Cardiac septum (tissue), 1 donor: ENCODE measurements around the gene SMARCB1. TPM values are rescaled to one million over a fixed set of nuclear protein-coding genes. Genes with fewer than 3 reads are reported as not detected.

ENCODE experiments used
- DNase-seq: peaks from one replicate; pipeline ENCODE4 v3.0.0-alpha.2; 2020; ENCODE audit warnings: low spot score
- intact Hi-C: fragments of 100-400 bp; cut with DNase I; formaldehyde crosslinking; loops from one replicate; pipeline ENCODE4 v1.14.0; 2022
- total RNA-seq: library from RNA; stranded (reverse); fragmentation: NEBNext Ultra II Directional; extraction: Animal tissue kit (Norgen Biotek cat#: 25700); gene quantifications from one replicate; pipeline ENCODE4 v1.2.1, GENCODE V29; 2021
- donor health status: DM: no; HTN: no; CAD: no.

SMARCB1 gene
- total RNA-seq, 1 donor from 2014 or later, result 50.4 TPM

DNA sequence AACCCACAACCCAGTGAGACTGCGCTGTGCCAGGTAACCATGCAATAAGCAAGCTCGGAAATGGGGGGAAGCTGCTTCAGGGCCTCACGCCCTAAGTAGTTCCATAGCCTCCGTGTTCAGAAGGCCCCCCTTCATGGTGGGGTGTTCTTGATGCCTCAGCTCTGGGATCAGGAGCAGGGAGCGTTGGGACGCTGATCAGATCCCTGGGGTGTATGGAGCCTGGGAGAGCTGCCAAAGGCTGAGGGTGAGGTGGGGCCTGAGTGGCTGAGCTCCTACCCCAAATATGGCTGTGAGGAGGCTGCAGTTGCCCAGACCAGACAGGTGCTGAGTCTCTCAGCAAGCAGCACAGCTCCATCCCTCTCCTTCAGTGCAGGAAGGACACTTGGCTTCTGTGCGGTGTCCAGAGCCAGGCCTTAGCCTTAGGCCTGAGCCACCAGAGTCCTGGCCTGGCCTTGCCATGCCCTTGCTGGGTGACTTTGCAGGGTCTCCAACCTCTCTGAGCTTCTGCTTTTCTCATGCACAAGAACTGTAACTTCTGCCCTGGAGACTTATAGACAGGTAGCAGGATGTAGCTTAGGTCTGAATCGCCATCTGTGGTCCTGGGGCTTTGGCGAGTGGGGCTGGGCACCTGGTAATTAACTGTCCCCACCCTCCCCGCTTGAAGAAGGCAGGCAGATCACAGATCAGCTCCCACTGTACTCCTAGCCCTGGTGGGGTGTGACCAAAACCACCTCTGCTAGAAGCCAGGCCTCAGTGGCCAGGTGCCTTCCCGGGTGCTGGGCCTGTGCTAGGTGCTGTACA lies 8.8 kb upstream of the SMARCB1 start:
- DNase-seq, result peak; percentile 84
- intact Hi-C loops, result no loop called here

DNA sequence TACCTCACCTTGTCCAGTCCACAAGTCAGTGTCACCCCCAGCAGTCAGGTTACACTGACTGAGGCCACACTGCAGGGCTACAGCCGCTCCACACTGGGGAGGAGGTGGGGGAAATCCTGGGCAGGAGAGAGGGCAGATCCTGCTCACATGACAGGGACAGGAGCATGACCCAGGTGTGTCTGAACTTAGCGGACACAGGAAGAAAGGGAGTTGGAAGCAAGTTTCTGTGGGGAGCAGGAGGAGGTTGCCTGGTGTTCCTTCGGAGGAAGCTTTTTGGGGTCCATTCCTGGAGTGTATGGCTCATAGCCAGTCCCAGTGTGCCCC lies 8.2 kb upstream of the SMARCB1 start:
- DNase-seq, result no peak

DNA sequence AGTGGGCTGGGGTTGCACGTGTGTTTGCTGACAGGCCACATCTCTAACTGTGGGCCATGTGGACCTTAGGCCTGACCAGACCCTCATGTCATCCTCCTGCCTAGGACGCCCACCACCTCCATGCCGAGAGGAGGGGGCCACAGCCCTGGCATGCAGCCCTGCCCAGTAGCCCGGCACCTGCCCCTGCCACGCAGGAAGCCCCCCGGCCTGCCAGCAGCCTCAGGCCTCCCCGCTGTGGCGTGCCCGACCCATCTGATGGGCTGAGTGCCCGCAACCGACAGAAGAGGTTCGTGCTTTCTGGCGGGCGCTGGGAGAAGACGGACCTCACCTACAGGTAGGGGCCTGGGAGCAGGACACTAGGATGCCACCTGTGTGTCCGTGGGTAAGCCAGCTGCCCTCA lies 7.7 kb upstream of the SMARCB1 start:
- intact Hi-C loops, result no loop called here
- DNase-seq, result no peak

More for the DNA sequence above, 8.2 kb upstream of the SMARCB1 start:
- intact Hi-C loops, result no loop called here

DNA sequence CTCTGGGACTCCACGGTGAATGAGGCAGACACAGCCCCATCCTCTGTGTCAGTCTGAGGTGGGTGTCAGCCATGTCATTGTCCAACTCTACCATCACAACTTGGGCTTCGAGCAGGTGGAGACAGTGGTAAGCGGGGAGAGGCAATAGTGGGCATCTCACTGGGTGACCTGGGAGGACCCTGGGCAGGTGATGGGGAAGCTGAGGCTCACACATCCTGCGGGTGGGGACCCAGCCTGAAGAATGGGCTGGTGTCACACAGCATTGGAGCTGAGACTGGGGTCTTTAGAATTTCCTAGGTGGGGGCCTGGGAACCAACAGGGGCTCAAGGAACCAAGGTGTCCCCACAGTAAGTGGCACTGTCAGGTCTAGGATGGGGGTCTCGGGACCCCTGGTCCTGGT lies 7.0 kb upstream of the SMARCB1 start:
- no peak for DNase-seq
- intact Hi-C loops, result no loop called here

DNA sequence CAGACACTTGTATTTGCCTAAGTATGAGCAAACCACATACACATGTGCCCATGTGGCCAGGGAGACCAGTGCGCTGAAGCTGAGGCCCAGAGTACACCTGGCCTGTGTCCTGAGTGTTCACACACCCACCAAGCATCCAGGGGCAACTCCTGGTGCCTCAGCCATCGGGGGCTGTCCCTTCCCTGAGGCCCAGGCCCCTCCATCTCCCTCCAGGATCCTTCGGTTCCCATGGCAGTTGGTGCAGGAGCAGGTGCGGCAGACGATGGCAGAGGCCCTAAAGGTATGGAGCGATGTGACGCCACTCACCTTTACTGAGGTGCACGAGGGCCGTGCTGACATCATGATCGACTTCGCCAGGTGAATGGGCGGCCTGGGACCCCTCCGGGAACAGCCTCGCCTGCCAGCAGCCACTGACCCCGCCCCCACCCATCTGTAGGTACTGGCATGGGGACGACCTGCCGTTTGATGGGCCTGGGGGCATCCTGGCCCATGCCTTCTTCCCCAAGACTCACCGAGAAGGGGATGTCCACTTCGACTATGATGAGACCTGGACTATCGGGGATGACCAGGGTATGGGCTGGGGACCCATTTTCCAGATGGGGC lies 6.5 kb upstream of the SMARCB1 start:
- intact Hi-C loops, result no loop called here
- no peak for DNase-seq

DNA sequence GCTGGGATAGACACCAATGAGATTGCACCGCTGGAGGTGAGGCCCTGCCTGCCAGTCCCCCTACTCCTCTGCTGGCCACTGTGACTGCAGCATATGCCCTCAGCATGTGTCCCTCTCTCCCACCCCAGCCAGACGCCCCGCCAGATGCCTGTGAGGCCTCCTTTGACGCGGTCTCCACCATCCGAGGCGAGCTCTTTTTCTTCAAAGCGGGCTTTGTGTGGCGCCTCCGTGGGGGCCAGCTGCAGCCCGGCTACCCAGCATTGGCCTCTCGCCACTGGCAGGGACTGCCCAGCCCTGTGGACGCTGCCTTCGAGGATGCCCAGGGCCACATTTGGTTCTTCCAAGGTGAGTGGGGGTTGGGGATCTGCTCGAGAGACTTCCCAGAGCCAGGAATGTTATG lies 5.7 kb upstream of the SMARCB1 start:
- intact Hi-C loops, result no loop called here
- DNase-seq, result no peak

DNA sequence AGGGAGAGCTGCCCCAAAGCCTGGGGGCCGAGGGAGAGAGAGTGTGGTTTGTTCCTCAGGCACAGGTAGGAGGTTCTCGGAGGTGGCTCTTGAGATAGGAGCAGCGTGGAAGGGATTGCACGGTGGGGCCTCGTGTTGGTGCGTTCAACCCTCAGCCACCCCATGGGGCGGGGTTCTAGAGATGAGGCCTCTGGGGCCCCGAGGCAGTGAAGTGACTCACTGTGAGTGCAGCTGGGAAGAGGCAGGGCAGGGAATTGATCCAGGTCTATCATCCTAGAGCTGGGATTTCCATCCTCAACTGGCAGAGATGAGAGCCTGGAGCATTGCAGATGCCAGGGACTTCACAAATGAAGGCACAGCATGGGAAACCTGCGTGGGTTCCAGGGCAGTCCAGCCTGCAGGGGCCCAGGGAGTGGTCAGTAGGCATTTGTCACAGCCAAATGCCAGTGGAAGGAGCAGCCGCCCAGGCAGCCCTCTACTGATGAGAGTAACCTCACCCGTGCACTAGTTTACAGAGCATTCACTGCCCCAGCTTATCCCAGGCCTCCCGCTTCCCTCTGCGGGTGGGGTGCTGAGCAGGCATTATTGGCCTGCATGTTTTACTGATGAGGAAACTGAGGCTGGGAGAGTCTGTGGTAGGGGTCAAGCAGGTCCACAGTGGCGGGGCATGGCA lies 5.1 kb upstream of the SMARCB1 start:
- DNase-seq, result no peak
- intact Hi-C loops, result no loop called here

DNA sequence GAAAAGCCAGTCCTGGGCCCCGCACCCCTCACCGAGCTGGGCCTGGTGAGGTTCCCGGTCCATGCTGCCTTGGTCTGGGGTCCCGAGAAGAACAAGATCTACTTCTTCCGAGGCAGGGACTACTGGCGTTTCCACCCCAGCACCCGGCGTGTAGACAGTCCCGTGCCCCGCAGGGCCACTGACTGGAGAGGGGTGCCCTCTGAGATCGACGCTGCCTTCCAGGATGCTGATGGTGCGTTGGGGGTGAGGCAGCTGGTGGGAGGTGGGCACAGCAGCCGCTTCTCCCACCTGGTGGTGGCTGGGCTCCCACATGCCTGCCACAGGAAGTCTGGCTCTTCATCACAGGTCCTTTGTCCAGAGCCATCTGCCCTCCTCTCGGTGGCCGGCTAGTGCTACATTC lies 4.5 kb upstream of the SMARCB1 start:
- intact Hi-C loops, result no loop called here

DNA sequence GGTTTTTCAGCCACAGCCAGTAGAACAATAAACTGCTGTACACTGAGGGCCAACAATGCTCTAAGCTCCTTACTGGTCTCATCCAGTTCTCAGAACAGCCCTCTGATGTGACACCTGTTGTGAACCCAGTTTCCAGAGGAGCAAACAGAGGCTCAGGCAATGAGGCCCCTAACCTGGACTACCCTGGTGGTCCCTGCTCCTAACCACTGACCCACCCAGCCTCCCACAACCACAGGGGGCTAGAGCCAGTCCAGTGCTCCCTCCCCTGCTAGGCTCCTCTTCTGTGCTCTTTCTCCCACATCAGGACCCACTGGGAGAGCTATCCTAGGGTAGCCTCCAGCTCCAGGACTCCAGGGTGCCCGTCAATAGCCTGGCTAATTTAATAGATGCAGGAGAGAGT lies 4.1 kb upstream of the SMARCB1 start:
- intact Hi-C loops, result no loop called here
- no peak for DNase-seq

More for the DNA sequence above, 4.5 kb upstream of the SMARCB1 start:
- no peak for DNase-seq

DNA sequence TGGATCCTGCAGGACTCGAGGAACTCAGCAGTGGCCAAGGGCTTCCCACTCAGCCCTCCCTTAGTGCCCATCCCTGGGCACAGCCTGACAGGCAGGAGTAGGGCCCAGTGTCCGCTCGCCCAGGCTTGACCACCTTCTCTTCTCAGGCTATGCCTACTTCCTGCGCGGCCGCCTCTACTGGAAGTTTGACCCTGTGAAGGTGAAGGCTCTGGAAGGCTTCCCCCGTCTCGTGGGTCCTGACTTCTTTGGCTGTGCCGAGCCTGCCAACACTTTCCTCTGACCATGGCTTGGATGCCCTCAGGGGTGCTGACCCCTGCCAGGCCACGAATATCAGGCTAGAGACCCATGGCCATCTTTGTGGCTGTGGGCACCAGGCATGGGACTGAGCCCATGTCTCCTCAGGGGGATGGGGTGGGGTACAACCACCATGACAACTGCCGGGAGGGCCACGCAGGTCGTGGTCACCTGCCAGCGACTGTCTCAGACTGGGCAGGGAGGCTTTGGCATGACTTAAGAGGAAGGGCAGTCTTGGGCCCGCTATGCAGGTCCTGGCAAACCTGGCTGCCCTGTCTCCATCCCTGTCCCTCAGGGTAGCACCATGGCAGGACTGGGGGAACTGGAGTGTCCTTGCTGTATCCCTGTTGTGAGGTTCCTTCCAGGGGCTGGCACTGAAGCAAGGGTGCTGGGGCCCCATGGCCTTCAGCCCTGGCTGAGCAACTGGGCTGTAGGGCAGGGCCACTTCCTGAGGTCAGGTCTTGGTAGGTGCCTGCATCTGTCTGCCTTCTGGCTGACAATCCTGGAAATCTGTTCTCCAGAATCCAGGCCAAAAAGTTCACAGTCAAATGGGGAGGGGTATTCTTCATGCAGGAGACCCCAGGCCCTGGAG lies 3.3 kb upstream of the SMARCB1 start:
- intact Hi-C loops, result no loop called here
- no peak for DNase-seq

DNA sequence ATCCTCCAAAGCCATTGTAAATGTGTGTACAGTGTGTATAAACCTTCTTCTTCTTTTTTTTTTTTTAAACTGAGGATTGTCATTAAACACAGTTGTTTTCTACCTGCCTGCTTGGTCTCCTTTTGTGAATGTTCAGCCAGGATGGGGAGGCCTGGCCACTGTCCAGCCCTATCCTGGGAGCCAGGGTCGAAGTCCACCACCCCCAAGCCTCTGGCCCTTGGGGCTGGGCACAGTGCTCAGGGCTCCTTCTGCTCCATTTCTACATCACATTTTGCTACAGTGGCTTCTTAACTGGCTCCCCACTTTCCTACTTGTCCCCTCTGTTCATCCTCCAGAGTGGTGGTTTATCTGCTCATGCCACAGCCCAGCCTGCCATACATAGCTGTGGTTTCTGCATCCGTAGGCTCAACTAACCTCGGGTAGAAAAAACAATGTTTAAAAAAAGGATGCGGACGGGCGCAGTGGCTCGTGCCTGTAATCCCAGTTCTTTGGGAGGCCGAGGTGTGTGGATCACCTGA lies 2.5 kb upstream of the SMARCB1 start:
- no peak for DNase-seq
- intact Hi-C loops, result no loop called here

DNA sequence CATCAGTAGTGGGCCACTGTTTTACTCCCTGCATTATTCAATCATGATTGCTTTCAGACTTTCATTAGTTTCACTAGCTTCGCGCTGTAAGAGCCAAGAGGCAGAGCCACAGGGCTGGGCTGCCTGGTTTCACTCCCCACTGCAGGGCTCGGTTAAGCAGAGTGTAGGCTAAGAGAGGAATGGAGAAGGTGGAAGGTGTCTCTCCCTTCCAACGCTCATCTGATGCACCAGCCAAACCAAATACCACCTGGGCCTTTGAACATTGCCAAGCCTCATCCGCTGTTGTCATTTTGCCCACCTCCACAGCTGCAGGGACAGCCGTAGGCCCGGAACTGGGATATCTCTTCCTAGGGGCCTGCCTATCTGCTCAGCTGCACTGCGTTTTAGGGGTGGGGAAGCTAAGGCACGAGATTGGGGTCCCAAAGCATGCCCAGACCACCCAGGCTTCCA lies 480 bp upstream of the SMARCB1 start:
- intact Hi-C loops, result loop anchor here (5.0 kb wide), 1 partner anchor 61 kb away; no protein-coding TSS in a partner anchor
- DNase-seq, result no peak

DNA sequence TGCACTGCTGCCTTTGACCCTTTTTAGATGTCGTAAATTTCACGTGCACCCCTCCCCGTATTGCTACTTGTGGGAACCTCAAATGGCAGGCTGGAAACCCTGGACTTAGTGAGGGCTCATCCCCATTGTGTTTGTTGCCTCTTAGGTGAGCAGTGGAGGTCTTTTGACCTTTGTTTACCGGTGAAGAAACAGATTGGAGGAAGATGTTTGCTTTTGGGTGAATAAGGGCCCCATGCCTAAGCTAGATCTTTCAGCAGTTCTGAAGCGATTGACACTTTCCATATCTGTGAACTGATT lies 782 bp downstream of the SMARCB1 start:
- DNase-seq, result no peak
- intact Hi-C loops, result loop anchor here (5.0 kb wide), 1 partner anchor 60 kb away; no protein-coding TSS in a partner anchor

DNA sequence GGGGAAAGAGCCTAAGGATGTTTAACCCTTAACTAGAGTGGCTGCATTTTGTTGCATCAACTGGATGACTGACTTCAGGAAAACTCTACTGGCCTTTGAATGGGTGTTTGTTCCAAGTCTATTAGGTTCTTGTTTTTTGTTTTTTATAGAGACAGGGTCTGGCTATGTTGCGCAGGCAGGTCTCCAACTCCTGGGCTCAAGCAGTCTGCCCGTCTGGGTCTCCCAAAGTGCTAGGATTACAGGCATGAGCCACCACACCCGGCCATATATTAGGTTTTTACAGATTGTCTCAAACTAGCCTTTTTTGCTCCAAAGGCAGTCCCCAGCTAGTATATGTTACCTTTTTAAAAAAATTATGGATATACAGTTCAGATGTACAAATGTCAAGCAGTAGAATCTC lies 1.1 kb downstream of the SMARCB1 start:
- DNase-seq, result no peak
- intact Hi-C loops, result loop anchor here (5.0 kb wide), 1 partner anchor 59 kb away; no protein-coding TSS in a partner anchor

DNA sequence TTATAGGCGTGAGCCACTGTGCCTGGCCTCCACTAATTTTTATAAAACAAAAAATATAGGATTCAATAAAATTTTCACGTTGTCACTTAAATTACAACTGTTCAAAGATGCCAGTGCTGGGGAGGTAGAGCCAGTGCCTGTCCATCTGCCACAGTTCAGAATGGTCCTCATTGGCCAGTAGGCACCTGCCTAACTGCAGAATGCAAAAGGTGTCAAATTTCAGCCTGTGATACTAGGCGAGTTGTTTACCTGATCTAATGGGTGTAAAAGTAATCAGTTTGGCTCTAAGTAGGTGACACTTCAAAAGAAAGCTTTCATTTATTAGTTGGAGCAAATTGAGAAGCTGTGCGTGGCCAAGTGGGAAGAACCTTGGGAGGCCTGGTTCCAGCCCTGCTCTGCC lies 2.4 kb downstream of the SMARCB1 start:
- intact Hi-C loops, result loop anchor here (5.0 kb wide), 1 partner anchor 58 kb away; no protein-coding TSS in a partner anchor
- DNase-seq, result no peak

DNA sequence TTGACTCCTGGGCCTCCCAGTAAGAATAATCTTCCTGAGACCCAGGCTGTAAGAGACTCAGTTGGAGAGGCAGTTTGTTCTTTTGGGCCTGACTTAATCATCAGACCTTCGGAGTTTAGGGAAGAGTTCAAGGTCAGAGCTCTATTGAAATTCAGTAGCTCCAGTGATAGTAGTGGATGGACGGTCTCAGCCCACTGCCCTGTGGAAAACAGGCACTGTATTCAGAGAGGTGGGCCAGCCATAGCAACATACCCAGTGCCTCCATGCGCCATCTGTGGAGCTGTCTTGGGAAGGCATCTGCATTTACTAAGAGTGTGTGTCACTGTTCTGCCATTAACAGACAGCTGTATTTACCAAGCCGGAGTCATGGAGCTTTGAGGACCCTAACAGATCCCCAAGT lies 2.9 kb downstream of the SMARCB1 start:
- no peak for DNase-seq
- intact Hi-C loops, result loop anchor here (5.0 kb wide), 1 partner anchor 58 kb away; no protein-coding TSS in a partner anchor

DNA sequence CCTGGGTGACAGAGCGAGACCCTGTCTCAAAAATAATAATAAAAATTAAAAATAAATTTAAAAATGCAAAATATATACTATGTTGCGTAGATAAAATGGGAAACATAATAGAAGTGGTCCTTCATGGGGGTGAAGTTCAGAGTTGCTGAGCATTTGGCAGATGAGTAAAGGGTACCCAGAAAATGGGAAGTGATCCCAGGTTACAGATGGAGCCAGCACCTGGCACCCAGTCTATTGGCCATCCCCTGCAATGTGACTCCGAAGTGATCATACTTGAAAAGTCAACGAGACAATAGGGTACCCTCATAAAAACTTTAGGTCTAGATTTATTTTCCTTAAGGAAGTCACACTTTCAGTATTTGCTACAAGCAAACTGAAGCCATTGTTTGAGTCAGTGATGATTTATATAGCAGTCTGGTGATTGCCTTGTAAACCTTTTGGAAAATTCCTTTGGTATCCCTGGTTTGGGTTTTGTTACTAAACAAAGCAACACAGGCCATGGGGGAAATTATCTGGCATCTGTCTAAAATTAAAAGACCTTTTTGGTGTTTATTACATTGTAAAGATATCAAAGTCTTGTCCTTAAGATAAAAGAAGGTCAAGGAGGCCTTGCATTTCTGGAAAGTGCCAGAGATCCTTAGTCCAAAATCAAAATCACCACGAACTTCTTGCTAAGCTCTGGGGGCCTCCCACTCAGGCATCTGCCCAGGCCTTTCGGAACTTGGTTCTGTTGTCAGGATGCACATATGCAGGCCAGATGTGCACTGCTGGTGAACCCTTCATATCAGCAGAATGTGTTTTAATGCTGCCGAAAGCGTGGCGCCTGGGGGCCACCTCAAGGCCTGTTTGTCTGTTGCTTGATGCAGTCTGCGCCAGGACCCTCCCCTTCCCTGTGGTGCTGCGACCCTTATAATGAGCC lies 4.3 kb downstream of the SMARCB1 start:
- intact Hi-C loops, result no loop called here
- no peak for DNase-seq

DNA sequence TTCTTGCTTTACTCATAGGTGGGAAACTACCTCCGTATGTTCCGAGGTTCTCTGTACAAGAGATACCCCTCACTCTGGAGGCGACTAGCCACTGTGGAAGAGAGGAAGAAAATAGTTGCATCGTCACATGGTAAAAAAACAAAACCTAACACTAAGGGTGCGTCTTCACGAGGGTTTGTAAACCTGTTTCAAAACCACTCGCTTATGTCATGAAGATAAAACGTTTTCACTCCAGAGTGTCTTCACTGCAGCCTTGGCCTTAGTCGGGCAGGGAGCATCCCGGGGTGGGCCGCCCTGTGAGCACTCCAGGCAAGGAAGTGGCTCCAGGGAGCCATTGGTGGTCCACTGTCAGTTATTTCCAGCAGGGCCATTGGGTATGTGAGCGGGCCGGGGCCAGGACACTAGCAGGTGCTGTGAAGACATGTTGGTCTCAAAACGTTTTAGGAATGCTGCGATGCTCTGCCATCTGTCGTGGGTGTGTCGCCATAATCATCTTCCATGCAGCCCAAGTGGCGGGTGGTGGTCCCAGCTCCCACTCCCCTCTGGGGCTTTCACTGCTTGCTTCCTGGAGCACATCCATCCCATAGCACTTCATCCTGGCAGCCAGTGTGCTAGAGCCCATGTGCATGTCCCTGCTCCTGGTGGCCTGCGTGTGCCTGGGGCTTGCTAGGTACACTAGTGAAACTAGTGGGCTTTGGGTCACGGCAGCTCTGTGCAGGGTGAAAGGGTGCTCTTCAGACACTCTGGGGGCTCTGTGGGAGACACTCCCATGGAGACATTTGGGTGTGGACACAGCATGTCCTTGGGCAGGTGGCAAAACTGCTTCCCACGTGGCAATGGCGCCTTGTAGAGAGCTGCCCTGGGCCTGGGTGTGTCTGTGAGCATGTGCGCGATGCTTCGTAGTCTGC lies 5.2 kb downstream of the SMARCB1 start:
- intact Hi-C loops, result no loop called here

More for the DNA sequence above, 5.2 kb downstream of the SMARCB1 start:
- no peak for DNase-seq
